Motor neuron (in vitro differentiated cells): ENCODE results near the gene UBE2G1. TPM values are rescaled to one million over a fixed set of nuclear protein-coding genes. Genes with fewer than 3 reads are reported as not detected.

Experiments used
- ATAC-seq, 8 experiments: fragments of 200-7000 bp; cut with Tn5 transposase; replicated peaks in 6 of 8; 2 replicates each; pipeline ENCODE4 v1.8.0; 2021; ENCODE audit warnings: mild to moderate bottlenecking in 8 of 8, moderate library complexity in 8 of 8
- H3K27ac ChIP-seq, 2 donors: fragments of 250-450 bp; sonication (Bioruptor Pico); 2 replicates each; pipeline ENCODE4 v1.9.0; 2021; ENCODE audit warnings: antibody characterized with exemption in 2 of 2, mild to moderate bottlenecking in 2 of 2, moderate library complexity in 1 of 2
- H3K4me1 ChIP-seq, 2 donors: fragments of 250-450 bp; sonication (Bioruptor Pico); replicated peaks in 1 of 2; 2 replicates each; pipeline ENCODE4 v1.6.1; 2021; ENCODE audit warnings: antibody characterized with exemption in 2 of 2, mild to moderate bottlenecking in 2 of 2, moderate library complexity in 1 of 2
- H3K4me3 ChIP-seq, 5 donors: fragments of 250-450 bp; sonication (Bioruptor Pico); 2 replicates each; pipeline ENCODE4 v1.9.0; 2021; ENCODE audit warnings: antibody characterized with exemption in 5 of 5, mild to moderate bottlenecking in 5 of 5, moderate library complexity in 4 of 5
- WGBS, 10 experiments: fragments of 450-650 bp; shearing (Covaris generic); methylation state at CpG; one replicate each; pipeline ENCODE4 v1.0.0; 2022; 5-methylcytosine and 5-hydroxymethylcytosine counted together
- in situ Hi-C, 9 experiments: fragments of 400-800 bp; cut with MboI; loops; one replicate each; pipeline ENCODE4 v1.15.0; 2021; ENCODE audit warnings: low sequenced_read_pairs in 9 of 9, low pct_unique_long_range_greater_than_20kb in 2 of 9; ENCODE audit not compliant: unreplicated experiment in 9 of 9
- total RNA-seq, 8 experiments: library from RNA; unstranded; fragments of 300-600 nt; gene quantifications; 2 replicates each; pipeline versions ENCODE4 v1.2.3 to v1.2.4, GENCODE V29; 2022

The UBE2G1 gene
- 10 to 100 TPM; 22.2 to 43.2 (median 30.4) TPM for total RNA-seq

- peak; percentile 72 to 89 (median 84) for ATAC-seq
- peak within 1 kb of the TSS; percentile 88 to 89 for H3K27ac ChIP-seq
- H3K4me3 ChIP-seq, result peak within 1 kb of the TSS; percentile 77 to 100 (median 92)
- WGBS, 10 experiments, result 0 to 20% (median 0%) methylated on average over 1 to 2 of the region's 77 CpGs; no CpG with 5 or more reads in 6 of the 10 experiments
- peaks cover 3 to 8% of the 10 kb centered on the region in 2 donors for H3K4me1 ChIP-seq
- in situ Hi-C loops, result no loop called here
These were observed at the start of gene UBE2G1 for GRCh38 chr17:4366327-4367063. UBE2G1 (minus strand) TSS chr17:4366675; CDS start chr17:4366316, 359 bp downstream.

GRCh38 chr17:4412933-4413831 lies 46.7 kb upstream of the UBE2G1 start:
- ATAC-seq, result peak; percentile 94 to 100 (median 98)
- in situ Hi-C loops, result loop anchor here in 6 of 9 experiments (10.0 to 25.0 kb wide), 3 partner anchors 198 to 208 kb away; no protein-coding TSS in a partner anchor
- Histone ChIP-seq H3K4me1 (no peaks in the 10 kb centered on the region), H3K27ac (no peak overlapping the region), H3K4me3 (no peak overlapping the region)
- WGBS, 10 experiments, result 12 to 68% (median 30%) methylated on average over 2 to 12 of the region's 27 CpGs; no CpG with 5 or more reads in 3 of the 10 experiments

- ATAC-seq, result no peak
- in situ Hi-C loops, result loop anchor here in 6 of 9 experiments (10.0 to 25.0 kb wide), 3 partner anchors 196 to 206 kb away; no protein-coding TSS in a partner anchor
- WGBS, 10 experiments, result 80 to 100% (median 89%) methylated on average over 1 to 3 of the region's 3 CpGs; no CpG with 5 or more reads in 2 of the 10 experiments
- Histone ChIP-seq H3K4me3 (no peak overlapping the region), H3K27ac (no peak overlapping the region), H3K4me1 (no peaks in the 10 kb centered on the region)
These were observed 44.7 kb upstream of the UBE2G1 start for GRCh38 chr17:4411201-4411600.

- Histone ChIP-seq H3K4me3 (no peak overlapping the region), H3K4me1 (no peaks in the 10 kb centered on the region), H3K27ac (no peak overlapping the region)
- in situ Hi-C loops, result loop anchor here in 6 of 9 experiments (10.0 to 25.0 kb wide), 3 partner anchors 195 to 205 kb away; no protein-coding TSS in a partner anchor
- no peak for ATAC-seq
- WGBS, 10 experiments, result 38 to 100% (median 70%) methylated on average over 1 to 6 of the region's 6 CpGs; no CpG with 5 or more reads in 1 of the 10 experiments
These were observed 43.2 kb upstream of the UBE2G1 start for GRCh38 chr17:4409659-4410058.

- in situ Hi-C loops, result loop anchor here in 3 of 9 experiments (25.0 kb wide), 1 partner anchor 196 kb away; no protein-coding TSS in a partner anchor
- 58 to 100% (median 85%) methylated on average over 1 to 6 of the region's 8 CpGs; no CpG with 5 or more reads in 1 of the 10 experiments for WGBS, 10 experiments
- H3K4me3 ChIP-seq, result no peak overlapping the region
- ATAC-seq, result peak in 2 of 8 experiments; percentile 42 to 64
- no peaks in the 10 kb centered on the region for H3K4me1 ChIP-seq
- H3K27ac ChIP-seq, result no peak overlapping the region
These were observed 41.4 kb upstream of the UBE2G1 start for GRCh38 chr17:4407851-4408250.

GRCh38 chr17:4407216-4407615 lies 40.7 kb upstream of the UBE2G1 start:
- no peak overlapping the region for H3K4me3 ChIP-seq
- WGBS, 10 experiments, result 70 to 100% (median 90%) methylated on average over 2 to 7 of the region's 7 CpGs; no CpG with 5 or more reads in 3 of the 10 experiments
- H3K27ac ChIP-seq, result no peak overlapping the region
- ATAC-seq, result no peak
- in situ Hi-C loops, result loop anchor here in 3 of 9 experiments (25.0 kb wide), 1 partner anchor 195 kb away; no protein-coding TSS in a partner anchor
- H3K4me1 ChIP-seq, result no peaks in the 10 kb centered on the region

- in situ Hi-C loops, result loop anchor here in 3 of 9 experiments (25.0 kb wide), 1 partner anchor 194 kb away; no protein-coding TSS in a partner anchor
- Histone ChIP-seq H3K4me1 (no peaks in the 10 kb centered on the region), H3K4me3 (no peak overlapping the region), H3K27ac (no peak overlapping the region)
- ATAC-seq, result no peak
- 83 to 100% (median 87%) methylated on average over 1 to 5 of the region's 10 CpGs; no CpG with 5 or more reads in 6 of the 10 experiments for WGBS, 10 experiments
These were observed 39.9 kb upstream of the UBE2G1 start for GRCh38 chr17:4406386-4406785.

GRCh38 chr17:4405699-4406098 lies 39.2 kb upstream of the UBE2G1 start:
- ATAC-seq, result no peak
- no peak overlapping the region for H3K27ac ChIP-seq
- in situ Hi-C loops, result loop anchor here in 3 of 9 experiments (25.0 kb wide), 1 partner anchor 193 kb away; no protein-coding TSS in a partner anchor
- 60 to 100% methylated on average over 1 of the region's 5 CpGs; no CpG with 5 or more reads in 8 of the 10 experiments for WGBS, 10 experiments
- no peaks in the 10 kb centered on the region for H3K4me1 ChIP-seq
- no peak overlapping the region for H3K4me3 ChIP-seq

- in situ Hi-C loops, result loop anchor here in 3 of 9 experiments (25.0 kb wide), 1 partner anchor 193 kb away; no protein-coding TSS in a partner anchor
- 40 to 100% (median 93%) methylated on average over 1 to 3 of the region's 7 CpGs; no CpG with 5 or more reads in 3 of the 10 experiments for WGBS, 10 experiments
- Histone ChIP-seq H3K27ac (no peak overlapping the region), H3K4me3 (no peak overlapping the region), H3K4me1 (no peaks in the 10 kb centered on the region)
- ATAC-seq, result no peak
These were observed 38.7 kb upstream of the UBE2G1 start for GRCh38 chr17:4405038-4405669.

GRCh38 chr17:4397840-4398239 lies 31.4 kb upstream of the UBE2G1 start:
- ATAC-seq, result no peak
- 66 to 100% (median 90%) methylated on average over 1 to 6 of the region's 6 CpGs; no CpG with 5 or more reads in 2 of the 10 experiments for WGBS, 10 experiments
- Histone ChIP-seq H3K4me1 (peaks cover 0 to 6% of the 10 kb centered on the region in 2 donors), H3K27ac (no peak overlapping the region), H3K4me3 (no peak overlapping the region)
- in situ Hi-C loops, result no loop called here

GRCh38 chr17:4395111-4395478 lies 28.6 kb upstream of the UBE2G1 start:
- in situ Hi-C loops, result no loop called here
- WGBS, 10 experiments, result 47 to 100% (median 95%) methylated on average over 1 to 3 of the region's 3 CpGs; no CpG with 5 or more reads in 4 of the 10 experiments
- Histone ChIP-seq H3K27ac (no peak overlapping the region), H3K4me3 (no peak overlapping the region), H3K4me1 (peaks cover 0 to 6% of the 10 kb centered on the region in 2 donors)
- no peak for ATAC-seq
